MM.1S (cell line): Measurements from ENCODE around the gene ZC3H4.
"Not testable (repeated sequence)": the region's sequence is repeated elsewhere in the genome, so short reads cannot be mapped to it uniquely, and the experiment has no call there.

Source experiments
- DNase-seq: peaks from one replicate; pipeline ENCODE4 v3.0.0-alpha.2; 2015
- H2AFZ ChIP-seq: fragments of 300-600 bp; sonication (generic); 2 replicates; pipeline ENCODE4 v1.6.0; 2016; ENCODE audit warnings: antibody characterized with exemption, low read length
- H3F3A ChIP-seq: fragments of 300-600 bp; sonication (generic); 2 replicates; pipeline ENCODE4 v1.6.1; 2016; ENCODE audit warnings: mild to moderate bottlenecking, antibody characterized with exemption, low read length, moderate library complexity, mixed read lengths; ENCODE audit not compliant: insufficient read depth
- H3K27ac ChIP-seq: fragments of 300-600 bp; sonication (generic); 2 replicates; pipeline ENCODE4 v1.5.1; 2016; ENCODE audit warnings: mild to moderate bottlenecking, low read length
- H3K27me3 ChIP-seq: fragments of 300-600 bp; sonication (generic); replicated peaks from 2 replicates; pipeline ENCODE4 v1.6.0; 2016; ENCODE audit warnings: low read length; ENCODE audit not compliant: insufficient read depth
- H3K36me3 ChIP-seq: fragments of 300-600 bp; sonication (generic); replicated peaks from 2 replicates; pipeline ENCODE4 v1.6.1; 2016; ENCODE audit warnings: mild to moderate bottlenecking, low read length, mixed read lengths; ENCODE audit not compliant: insufficient read depth
- H3K4me1 ChIP-seq: fragments of 300-600 bp; sonication (generic); 2 replicates; pipeline ENCODE4 v1.6.1; 2016; ENCODE audit warnings: low read length, mixed read lengths
- H3K4me2 ChIP-seq: fragments of 300-600 bp; sonication (generic); 2 replicates; pipeline ENCODE4 v1.6.0; 2016; ENCODE audit warnings: low read depth, low read length
- H3K4me3 ChIP-seq: fragments of 300-600 bp; sonication (generic); 2 replicates; pipeline ENCODE4 v1.5.1; 2016; ENCODE audit warnings: low read length, mixed read lengths
- H3K79me2 ChIP-seq: fragments of 300-600 bp; sonication (generic); 2 replicates; pipeline ENCODE4 v1.6.1; 2016; ENCODE audit warnings: mixed run types, low read length, mixed read lengths
- H3K9ac ChIP-seq: fragments of 300-600 bp; sonication (generic); 2 replicates; pipeline ENCODE4 v1.6.1; 2016; ENCODE audit warnings: low read length, mixed read lengths
- H3K9me2 ChIP-seq: fragments of 300-600 bp; sonication (generic); replicated peaks from 2 replicates; pipeline ENCODE4 v1.6.1; 2016; ENCODE audit warnings: mild to moderate bottlenecking, low read length, mixed read lengths; ENCODE audit not compliant: insufficient read depth
- H3K9me3 ChIP-seq: fragments of 300-600 bp; sonication (generic); replicated peaks from 2 replicates; pipeline ENCODE4 v1.6.1; 2016; ENCODE audit warnings: mild to moderate bottlenecking, low read length, mixed read lengths; ENCODE audit not compliant: insufficient read depth
- H4K20me1 ChIP-seq: fragments of 300-600 bp; sonication (generic); 2 replicates; pipeline ENCODE4 v1.6.1; 2016; ENCODE audit warnings: mild to moderate bottlenecking, low read length, moderate library complexity, mixed read lengths; ENCODE audit not compliant: insufficient read depth
- EZH2 ChIP-seq: fragments of 300-600 bp; sonication (generic); optimal IDR thresholded peaks from 2 replicates; pipeline ENCODE3; 2017; ENCODE audit warnings: low read depth, mild to moderate bottlenecking, antibody characterized with exemption, low read length, mixed read lengths
- EZH2phosphoT487 ChIP-seq: fragments of 300-600 bp; sonication (generic); IDR thresholded peaks from 2 replicates; pipeline ENCODE4 v1.6.1; 2018; ENCODE audit warnings: antibody characterized with exemption, low read length
- TF ChIP-seq, protein P1 (sequence below): fragments of 300-600 bp; sonication (generic); IDR thresholded peaks from 2 replicates; pipeline ENCODE4 v1.5.1; 2016; ENCODE audit warnings: antibody characterized with exemption, low read length, mixed read lengths

ZC3H4 gene

DNA sequence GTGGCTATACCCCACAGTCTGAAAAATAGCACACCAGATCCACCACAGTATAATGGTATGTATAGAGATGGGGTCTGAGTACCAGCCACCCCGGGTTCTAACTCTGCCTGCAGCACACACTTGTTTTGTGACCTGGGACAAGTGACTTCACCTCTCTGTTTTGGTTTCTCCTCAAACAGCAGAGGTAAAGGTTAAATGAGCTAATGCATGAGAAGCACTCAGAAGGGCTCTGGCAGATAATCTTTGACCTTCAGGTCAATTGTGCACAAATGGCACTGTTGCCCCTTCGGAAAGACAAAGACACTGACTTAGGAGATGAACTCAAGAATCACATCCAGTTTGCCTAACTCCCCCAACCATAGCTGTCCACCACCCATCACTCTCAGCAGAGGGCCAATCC, 7.7 kb downstream of the ZC3H4 start:
- no peaks in the 10 kb centered on the region for H4K20me1 ChIP-seq
- H3K79me2 ChIP-seq: peaks cover 82% of the 10 kb centered on the region
- H3K4me3 ChIP-seq: no peak overlapping the region
- 0 out of 2 replicates have a peak, but pooled peaks cover 3% of the 10 kb centered on the region for H3K36me3 ChIP-seq
- DNase-seq: no peak
- no peak overlapping the region for H3K4me2 ChIP-seq
- no peak for TF ChIP-seq EZH2
- TF ChIP-seq EZH2phosphoT487: no peak
- TF ChIP-seq, protein P1, sequence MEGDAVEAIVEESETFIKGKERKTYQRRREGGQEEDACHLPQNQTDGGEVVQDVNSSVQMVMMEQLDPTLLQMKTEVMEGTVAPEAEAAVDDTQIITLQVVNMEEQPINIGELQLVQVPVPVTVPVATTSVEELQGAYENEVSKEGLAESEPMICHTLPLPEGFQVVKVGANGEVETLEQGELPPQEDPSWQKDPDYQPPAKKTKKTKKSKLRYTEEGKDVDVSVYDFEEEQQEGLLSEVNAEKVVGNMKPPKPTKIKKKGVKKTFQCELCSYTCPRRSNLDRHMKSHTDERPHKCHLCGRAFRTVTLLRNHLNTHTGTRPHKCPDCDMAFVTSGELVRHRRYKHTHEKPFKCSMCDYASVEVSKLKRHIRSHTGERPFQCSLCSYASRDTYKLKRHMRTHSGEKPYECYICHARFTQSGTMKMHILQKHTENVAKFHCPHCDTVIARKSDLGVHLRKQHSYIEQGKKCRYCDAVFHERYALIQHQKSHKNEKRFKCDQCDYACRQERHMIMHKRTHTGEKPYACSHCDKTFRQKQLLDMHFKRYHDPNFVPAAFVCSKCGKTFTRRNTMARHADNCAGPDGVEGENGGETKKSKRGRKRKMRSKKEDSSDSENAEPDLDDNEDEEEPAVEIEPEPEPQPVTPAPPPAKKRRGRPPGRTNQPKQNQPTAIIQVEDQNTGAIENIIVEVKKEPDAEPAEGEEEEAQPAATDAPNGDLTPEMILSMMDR: no peak
- H3K27me3 ChIP-seq: no peaks in the 10 kb centered on the region
- H3K9me2 ChIP-seq: no peaks in the 10 kb centered on the region
- H3K9ac ChIP-seq: no peak overlapping the region
- no peak overlapping the region for H3K27ac ChIP-seq
- H2AFZ ChIP-seq: no peak overlapping the region
- peaks cover 23% of the 10 kb centered on the region for H3F3A ChIP-seq
- H3K9me3 ChIP-seq: no peaks in the 10 kb centered on the region
- peaks cover 11% of the 10 kb centered on the region; the same call in 1 of the 2 replicates for H3K4me1 ChIP-seq

DNA sequence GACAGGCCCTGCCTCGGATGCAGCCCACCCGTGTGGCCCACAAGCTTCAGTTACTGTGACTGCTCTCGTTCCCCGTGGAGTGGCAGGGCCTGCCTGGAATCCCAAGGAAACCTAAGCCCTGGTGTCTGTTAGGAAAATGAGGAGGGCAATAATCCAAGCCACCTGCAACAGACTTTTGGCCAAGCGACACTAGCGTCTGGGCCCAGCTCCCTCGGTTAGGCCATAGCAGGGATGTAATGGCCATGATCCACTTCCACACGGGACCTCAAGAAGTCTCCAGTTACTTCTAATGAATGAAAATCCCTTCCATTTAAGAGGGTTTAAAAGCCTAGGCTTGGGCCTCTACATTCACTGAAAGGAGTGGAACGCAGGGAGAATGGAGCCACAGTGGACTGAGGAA, 8.9 kb downstream of the ZC3H4 start:
- H3K79me2 ChIP-seq: peaks cover 82% of the 10 kb centered on the region
- no peaks in the 10 kb centered on the region for H4K20me1 ChIP-seq
- H3K4me2 ChIP-seq: no peak overlapping the region
- peaks cover 12% of the 10 kb centered on the region; the same call in 1 of the 2 replicates for H3F3A ChIP-seq
- TF ChIP-seq, protein P1: no peak
- TF ChIP-seq EZH2phosphoT487: no peak
- TF ChIP-seq EZH2: no peak
- no peaks in the 10 kb centered on the region for H3K9me3 ChIP-seq
- no peaks in the 10 kb centered on the region for H3K9me2 ChIP-seq
- H3K36me3 ChIP-seq: no peaks in the 10 kb centered on the region
- DNase-seq: no peak
- no peak overlapping the region for H3K4me3 ChIP-seq
- H3K9ac ChIP-seq: no peak overlapping the region
- no peak overlapping the region for H3K27ac ChIP-seq
- no peak overlapping the region for H2AFZ ChIP-seq
- no peaks in the 10 kb centered on the region for H3K27me3 ChIP-seq
- H3K4me1 ChIP-seq: 0 out of 2 replicates have a peak, but pooled peaks cover 2% of the 10 kb centered on the region

DNA sequence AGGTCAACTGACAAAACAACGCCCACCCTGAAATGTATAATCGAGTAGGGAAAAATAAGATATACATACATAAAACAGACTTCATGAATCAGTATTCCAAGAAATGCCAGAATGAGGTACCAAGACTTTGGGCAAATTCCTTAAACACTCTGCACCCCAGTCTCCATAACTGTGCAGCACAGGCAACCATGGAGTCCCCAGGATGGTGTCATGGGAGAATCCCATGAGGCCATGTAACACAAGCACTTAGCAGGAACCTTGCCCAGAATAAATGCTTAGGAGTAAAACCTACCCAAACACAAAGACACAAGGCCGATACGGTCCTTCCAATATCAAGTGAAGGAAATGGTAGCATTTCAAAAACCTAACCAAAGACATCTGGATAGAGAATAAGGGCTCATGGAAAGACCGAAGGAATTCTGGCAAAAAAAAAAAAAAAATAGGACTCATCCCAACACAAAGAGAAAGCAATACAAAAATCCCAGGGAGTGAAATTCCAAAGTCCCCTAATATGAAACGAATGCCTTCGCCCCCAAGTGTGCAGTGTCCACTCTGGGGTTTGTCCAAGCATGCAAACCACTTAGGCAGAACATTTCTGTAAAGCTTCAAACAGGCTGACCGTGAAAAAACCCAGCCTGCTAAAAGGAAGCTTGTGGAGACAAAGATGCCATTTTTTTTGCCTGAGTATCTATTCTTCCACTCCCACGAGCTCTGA, 11.1 kb downstream of the ZC3H4 start:
- no peaks in the 10 kb centered on the region for H4K20me1 ChIP-seq
- no peaks in the 10 kb centered on the region for H3F3A ChIP-seq
- no peak overlapping the region for H2AFZ ChIP-seq
- no peaks in the 10 kb centered on the region for H3K27me3 ChIP-seq
- no peak overlapping the region for H3K27ac ChIP-seq
- no peak overlapping the region for H3K4me3 ChIP-seq
- no peaks in the 10 kb centered on the region for H3K36me3 ChIP-seq
- H3K9me2 ChIP-seq: no peaks in the 10 kb centered on the region
- DNase-seq: no peak
- H3K79me2 ChIP-seq: peaks cover 91% of the 10 kb centered on the region
- H3K9ac ChIP-seq: no peak overlapping the region
- no peaks in the 10 kb centered on the region for H3K9me3 ChIP-seq
- TF ChIP-seq, protein P1: no peak
- TF ChIP-seq EZH2phosphoT487 (no peak), EZH2 (no peak)
- no peak overlapping the region for H3K4me2 ChIP-seq
- no peaks in the 10 kb centered on the region for H3K4me1 ChIP-seq

DNA sequence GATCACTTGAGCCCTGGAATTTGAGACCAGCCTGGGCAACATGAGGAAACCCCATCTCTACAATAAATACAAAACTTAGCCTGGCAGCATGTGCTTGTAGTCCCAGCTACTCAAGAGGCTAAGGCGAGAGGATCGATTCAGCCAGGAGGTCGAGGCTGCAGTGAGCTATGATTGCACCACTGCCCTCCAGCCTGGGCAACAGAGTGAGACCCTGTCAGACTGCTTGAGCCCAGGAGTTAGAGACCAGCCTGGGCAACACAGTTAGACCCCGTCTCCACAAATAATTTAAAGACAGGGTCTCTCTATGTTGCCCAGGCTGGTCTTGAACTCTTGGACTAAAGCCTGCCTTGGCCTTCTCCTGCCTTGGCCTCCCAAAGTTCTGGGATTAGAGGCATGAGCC, 12.5 kb downstream of the ZC3H4 start:
- not testable (repeated sequence) for H3K27me3 ChIP-seq, H3K4me1 ChIP-seq, H3K4me3 ChIP-seq, H3K9me3 ChIP-seq, H4K20me1 ChIP-seq, H3F3A ChIP-seq, DNase-seq, H3K9me2 ChIP-seq, H3K9ac ChIP-seq, H3K36me3 ChIP-seq, H2AFZ ChIP-seq, H3K27ac ChIP-seq, H3K4me2 ChIP-seq
- H3K79me2 ChIP-seq: peaks cover 91% of the 10 kb centered on the region
